GM18951 (cell line): Measurements from ENCODE around the gene MAMLD1.
"Not testable (repeated sequence)": the region's sequence is repeated elsewhere in the genome, so short reads cannot be mapped to it uniquely, and the experiment has no call there.

Experiments
- POLR2A ChIP-seq: IDR thresholded peaks from 4 replicates; pipeline ENCODE4 v1.6.1; 2011; ENCODE audit warnings: mild to moderate bottlenecking; ENCODE audit not compliant: insufficient read length, insufficient read depth; ENCODE audit errors: extremely low read depth
- in situ Hi-C: fragments of 300-500 bp; cut with MboI; formaldehyde crosslinking; loops from one replicate; pipeline ENCODE4 v1.12.0; 2022; ENCODE audit warnings: low sequenced_read_pairs, mixed read lengths, inconsistent platforms; ENCODE audit not compliant: unreplicated experiment

Gene MAMLD1

DNA sequence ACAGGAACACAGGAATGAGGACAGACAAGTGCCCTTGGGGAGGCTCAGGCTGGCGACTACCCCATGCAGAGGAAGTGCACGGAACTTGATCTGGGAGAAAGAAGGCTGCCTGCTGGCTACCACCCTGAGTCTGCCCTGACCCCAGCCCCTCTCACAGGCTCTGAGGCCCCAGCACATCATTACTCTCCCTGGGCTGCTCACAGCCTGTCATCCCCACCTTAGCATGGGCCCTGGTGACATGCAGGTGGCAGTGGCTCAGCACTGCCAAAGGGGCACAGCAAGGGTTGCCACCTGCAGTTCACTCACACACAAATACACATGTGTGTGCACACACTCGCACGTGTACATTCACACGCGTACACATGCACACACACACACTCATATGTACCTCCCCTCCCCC is 26.1 kb upstream of the MAMLD1 start:
- no peak for TF ChIP-seq POLR2A
- in situ Hi-C loops, result no loop called here

- no peak for TF ChIP-seq POLR2A
- in situ Hi-C loops, result no loop called here
These were observed 25.6 kb upstream of the MAMLD1 start for GRCh38 chrX:150337536-150337935.

DNA sequence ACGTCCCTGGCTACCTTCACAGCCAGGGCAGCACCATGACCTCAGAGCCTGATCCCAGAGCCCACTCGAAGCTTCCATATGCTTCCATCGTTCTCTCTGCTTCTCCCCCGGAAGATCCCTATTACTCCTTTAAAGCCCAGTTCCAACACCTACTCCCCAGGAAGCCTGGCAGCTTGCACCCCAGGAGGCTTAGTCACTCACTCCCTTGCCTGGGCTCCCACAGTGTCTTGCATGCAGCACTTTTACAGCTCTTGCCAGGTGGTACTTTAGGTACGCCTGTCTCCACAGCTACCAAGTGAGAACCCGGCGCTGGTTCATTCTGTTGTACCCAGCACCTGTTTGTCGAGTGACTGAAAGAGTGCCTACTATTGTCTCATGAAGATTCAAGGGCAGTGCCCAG is 24.5 kb upstream of the MAMLD1 start:
- in situ Hi-C loops, result no loop called here
- no peak for TF ChIP-seq POLR2A

GRCh38 chrX:150339736-150340135 is 23.4 kb upstream of the MAMLD1 start:
- in situ Hi-C loops, result no loop called here
- TF ChIP-seq POLR2A, result no peak

- in situ Hi-C loops, result not testable (repeated sequence)
These were observed 22.8 kb upstream of the MAMLD1 start for GRCh38 chrX:150340326-150340725.

GRCh38 chrX:150347471-150347870 is 15.6 kb upstream of the MAMLD1 start:
- TF ChIP-seq POLR2A, result no peak
- in situ Hi-C loops, result no loop called here

GRCh38 chrX:150348365-150348764 is 14.8 kb upstream of the MAMLD1 start:
- no peak for TF ChIP-seq POLR2A

DNA sequence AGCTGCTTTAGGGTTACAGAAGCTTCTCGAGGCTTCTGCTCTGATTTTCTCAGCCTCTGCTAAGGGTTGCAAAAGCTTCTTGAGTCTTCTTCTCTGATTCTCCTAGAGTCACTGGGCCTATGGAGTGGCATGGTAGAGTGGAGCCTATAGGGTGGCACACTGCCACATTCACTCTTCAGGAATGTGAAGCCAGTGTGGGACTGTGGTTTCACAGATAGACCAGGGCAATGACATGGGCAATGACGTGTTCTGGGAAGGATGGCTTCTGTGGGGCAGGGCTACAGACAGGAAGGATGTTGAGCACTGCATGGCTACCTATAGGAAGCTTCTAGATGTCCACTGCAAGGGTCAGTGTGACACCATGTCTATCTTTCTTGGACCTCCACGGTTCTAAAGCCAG is 11.0 kb upstream of the MAMLD1 start:
- no peak for TF ChIP-seq POLR2A
- in situ Hi-C loops, result no loop called here

More at GRCh38 chrX:150348365-150348764, 14.8 kb upstream of the MAMLD1 start:
- in situ Hi-C loops, result no loop called here

GRCh38 chrX:150352581-150352980 is 10.5 kb upstream of the MAMLD1 start:
- in situ Hi-C loops, result no loop called here
- TF ChIP-seq POLR2A, result no peak

DNA sequence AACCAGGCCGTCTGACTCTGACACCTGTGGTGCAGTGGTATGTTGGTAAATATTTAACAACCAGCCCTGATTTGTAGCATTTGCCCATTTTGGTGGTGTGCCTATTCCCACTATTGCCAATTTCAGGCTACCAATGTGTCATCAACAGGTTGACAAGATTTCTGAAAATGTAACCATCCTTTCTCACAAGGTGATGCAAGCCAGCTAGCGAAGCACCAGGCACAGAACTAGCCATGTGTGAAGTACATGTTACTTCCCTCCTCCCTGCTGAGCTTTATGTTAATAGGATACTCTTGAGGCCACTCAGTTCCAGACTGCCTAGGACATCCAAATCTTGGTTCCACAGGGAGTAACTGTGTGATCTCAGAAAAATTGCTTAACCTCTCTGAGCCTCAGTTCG is 7.2 kb upstream of the MAMLD1 start:
- in situ Hi-C loops, result no loop called here

DNA sequence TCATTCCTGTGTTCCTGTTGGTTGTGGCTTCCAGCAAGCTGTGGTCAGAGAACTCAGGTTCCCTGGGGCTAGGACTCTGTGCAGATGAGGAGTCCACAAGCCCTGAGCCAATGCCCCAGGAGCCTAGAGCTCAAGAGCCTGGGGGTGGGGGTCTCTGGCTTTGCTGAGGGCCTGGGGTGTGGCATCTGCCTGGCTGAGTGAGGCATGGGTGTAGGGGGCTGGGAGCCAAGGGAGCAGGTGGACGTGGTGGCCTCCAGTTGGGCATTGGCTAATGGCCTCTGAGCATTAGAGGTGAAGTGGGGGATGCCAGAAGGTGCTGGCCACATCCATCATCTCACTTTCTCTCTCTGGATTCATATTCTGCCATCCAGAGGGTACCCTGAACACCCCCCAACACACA is 5.3 kb upstream of the MAMLD1 start:
- in situ Hi-C loops, result no loop called here
- no peak for TF ChIP-seq POLR2A

More for the DNA sequence above, 7.2 kb upstream of the MAMLD1 start:
- no peak for TF ChIP-seq POLR2A

DNA sequence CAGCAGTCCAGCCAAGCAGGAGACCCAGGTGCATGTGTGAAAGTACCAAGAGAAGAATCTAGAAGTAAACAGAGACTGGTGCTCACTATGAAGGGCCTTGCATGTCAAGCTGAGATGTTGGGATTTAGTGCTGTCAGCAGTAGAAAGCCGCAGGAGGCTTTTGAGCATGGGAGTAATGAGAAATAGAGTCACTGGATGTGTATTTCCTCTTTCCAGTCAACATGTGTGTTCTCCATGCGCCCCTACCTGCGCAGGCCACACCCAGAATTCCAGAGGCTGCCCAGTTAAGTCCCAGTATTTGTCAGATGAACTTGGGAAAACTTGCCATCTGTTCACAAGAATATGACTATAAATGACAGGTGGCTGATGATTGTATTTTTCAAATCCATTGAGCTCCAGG is 4.5 kb upstream of the MAMLD1 start:
- TF ChIP-seq POLR2A, result no peak
- in situ Hi-C loops, result no loop called here

DNA sequence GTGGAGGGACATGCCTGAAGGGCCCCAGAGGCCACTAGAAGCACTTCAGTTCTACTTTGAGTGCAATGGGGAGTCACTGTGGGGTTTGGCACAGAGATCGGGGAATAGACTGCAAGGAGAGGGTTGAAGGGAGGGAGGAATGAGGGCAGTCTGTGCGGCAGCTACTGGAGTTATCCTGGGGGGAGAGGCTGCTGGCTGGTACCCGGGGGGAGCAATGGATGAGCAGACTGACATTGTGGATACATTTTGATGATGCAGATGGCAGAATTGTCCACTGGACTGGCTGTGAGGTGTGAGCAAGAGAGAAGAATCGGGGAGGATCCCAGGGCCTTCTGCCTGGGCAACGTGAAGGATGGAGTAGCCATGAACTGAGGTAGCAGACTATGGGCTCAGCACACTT is 2.8 kb upstream of the MAMLD1 start:
- TF ChIP-seq POLR2A, result no peak
- in situ Hi-C loops, result no loop called here

DNA sequence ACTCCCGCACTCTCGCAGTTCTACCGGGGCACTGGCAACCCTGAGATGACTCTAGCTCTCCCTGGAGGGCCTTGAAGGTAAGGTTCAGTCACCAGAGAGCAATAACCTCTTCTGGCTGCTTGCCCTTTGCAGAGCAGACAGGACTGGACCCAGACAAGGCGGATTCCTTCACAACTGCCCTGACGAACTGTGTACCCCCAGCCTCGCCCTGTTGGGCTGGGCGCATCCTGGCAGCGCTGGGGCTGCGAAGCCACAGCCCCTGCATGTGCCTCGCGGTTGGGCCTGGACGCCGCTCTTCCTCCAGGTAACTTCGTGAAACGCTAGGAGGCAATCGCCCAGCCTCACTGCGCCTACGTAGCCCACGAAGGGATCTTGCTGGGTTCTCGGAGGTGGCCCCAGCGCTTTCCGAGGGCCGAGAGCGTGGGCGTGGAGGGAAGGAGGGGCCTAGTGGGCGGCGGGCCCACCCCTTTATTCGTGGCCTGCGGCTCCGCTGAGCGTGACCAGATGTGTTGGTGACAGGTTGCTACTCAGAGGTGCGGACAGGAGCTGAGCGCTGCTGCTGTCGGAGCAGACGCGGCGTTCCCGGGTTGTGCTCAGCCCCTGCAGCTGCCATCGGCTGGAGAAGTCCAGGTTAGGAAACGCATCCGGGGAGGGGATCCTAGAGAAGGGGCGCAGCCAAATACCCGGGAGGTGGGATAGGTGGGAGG is 1.9 kb upstream of the MAMLD1 start:
- in situ Hi-C loops, result no loop called here
- no peak for TF ChIP-seq POLR2A
